Vagina (tissue), 2 donors: ENCODE measurements around the gene INTS7. TPM values are rescaled to one million over a fixed set of nuclear protein-coding genes. Genes with fewer than 3 reads are reported as not detected.
"Not testable (repeated sequence)": the region's sequence is repeated elsewhere in the genome, so short reads cannot be mapped to it uniquely, and the experiment has no call there.

ENCODE experiments used
- DNase-seq, 2 donors: peaks; one replicate each; pipeline ENCODE4 v3.0.0-alpha.2; 2017; ENCODE audit errors: extremely low spot score in 2 of 2
- H3K27ac ChIP-seq: fragments of 200-600 bp; sonication (generic); one replicate; pipeline ENCODE4 v1.5.1; 2019
- H3K27me3 ChIP-seq: fragments of 200-600 bp; sonication (generic); one replicate; pipeline ENCODE4 v1.5.1; 2019
- H3K36me3 ChIP-seq, 2 donors: fragments of 200-600 bp; sonication (generic); one replicate each; pipeline ENCODE4 v1.5.1; 2017 to 2019
- H3K4me1 ChIP-seq: fragments of 200-600 bp; sonication (generic); one replicate; pipeline ENCODE4 v1.5.1; 2019
- H3K4me3 ChIP-seq, 2 donors: fragments of 200-600 bp; sonication (generic); 1 replicate in 1 of 2; 2 replicates in 1 of 2; pipeline ENCODE4 v1.5.1; 2016 to 2019
- H3K9me3 ChIP-seq: fragments of 200-600 bp; sonication (generic); one replicate; pipeline ENCODE4 v1.5.1; 2019
- POLR2A ChIP-seq, 2 donors: fragments of 450-650 bp; IDR thresholded peaks; one replicate each; pipeline ENCODE4 v1.6.1; 2017; ENCODE audit warnings: antibody characterized with exemption in 2 of 2, mild to moderate bottlenecking in 2 of 2, moderate library complexity in 2 of 2
- POLR2AphosphoS5 ChIP-seq, 2 donors: sonication (generic); formaldehyde crosslinking; IDR thresholded peaks; one replicate each; pipeline ENCODE4 v1.9.0; 2017; ENCODE audit warnings: antibody characterized with exemption in 2 of 2, mild to moderate bottlenecking in 2 of 2, low read depth in 1 of 2; ENCODE audit not compliant: insufficient read depth in 1 of 2
- intact Hi-C: fragments of 100-400 bp; cut with DNase I; formaldehyde crosslinking; loops from one replicate; pipeline ENCODE4 v1.15.1; 2023
- total RNA-seq: library from RNA; depleted of rRNA; stranded (reverse); fragments of >200 nt; gene quantifications from one replicate; pipeline ENCODE4 v1.2.3, GENCODE V29; 2016
- TF ChIP-seq, protein P1 (sequence below), 3 experiments: fragments of 450-650 bp in 2 of 3; fragments of 200-600 bp in 1 of 3; sonication (generic) in 1 of 3; IDR thresholded peaks; one replicate each; pipeline ENCODE4 v1.5.1; 2017 to 2019; ENCODE audit warnings: antibody characterized with exemption in 3 of 3, mild to moderate bottlenecking in 2 of 3, moderate library complexity in 2 of 3

The INTS7 gene
- total RNA-seq, 1 donor from 2014 or later = 10.8 TPM

DNA sequence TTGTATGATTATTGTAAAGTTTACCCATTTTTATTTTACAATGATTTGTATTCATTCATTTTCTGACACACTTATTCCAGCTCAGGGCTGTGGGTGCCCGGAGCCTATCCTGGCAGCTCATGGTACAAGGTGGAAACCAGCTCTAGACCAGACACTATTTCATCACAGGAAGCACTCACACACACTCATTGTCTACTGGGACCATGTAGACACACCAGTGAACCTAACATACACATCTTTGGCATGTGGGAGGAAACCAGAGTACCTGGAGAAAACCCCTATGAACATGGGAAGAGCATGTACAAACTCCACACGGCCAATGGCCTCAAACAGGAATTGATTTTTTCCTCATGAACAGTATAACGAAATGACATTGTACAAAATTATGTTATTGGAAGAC lies 2.5 kb upstream of the INTS7 start:
- no peak overlapping the region for H3K27ac ChIP-seq
- TF ChIP-seq POLR2AphosphoS5 (IDR thresholded peaks at IDR 0.05; ENCODE audit: insufficient read depth in 1 of 2, low read depth in 1 of 2) (no peak), POLR2A (IDR thresholded peaks at IDR 0.05) (no peak)
- TF ChIP-seq, protein P1, sequence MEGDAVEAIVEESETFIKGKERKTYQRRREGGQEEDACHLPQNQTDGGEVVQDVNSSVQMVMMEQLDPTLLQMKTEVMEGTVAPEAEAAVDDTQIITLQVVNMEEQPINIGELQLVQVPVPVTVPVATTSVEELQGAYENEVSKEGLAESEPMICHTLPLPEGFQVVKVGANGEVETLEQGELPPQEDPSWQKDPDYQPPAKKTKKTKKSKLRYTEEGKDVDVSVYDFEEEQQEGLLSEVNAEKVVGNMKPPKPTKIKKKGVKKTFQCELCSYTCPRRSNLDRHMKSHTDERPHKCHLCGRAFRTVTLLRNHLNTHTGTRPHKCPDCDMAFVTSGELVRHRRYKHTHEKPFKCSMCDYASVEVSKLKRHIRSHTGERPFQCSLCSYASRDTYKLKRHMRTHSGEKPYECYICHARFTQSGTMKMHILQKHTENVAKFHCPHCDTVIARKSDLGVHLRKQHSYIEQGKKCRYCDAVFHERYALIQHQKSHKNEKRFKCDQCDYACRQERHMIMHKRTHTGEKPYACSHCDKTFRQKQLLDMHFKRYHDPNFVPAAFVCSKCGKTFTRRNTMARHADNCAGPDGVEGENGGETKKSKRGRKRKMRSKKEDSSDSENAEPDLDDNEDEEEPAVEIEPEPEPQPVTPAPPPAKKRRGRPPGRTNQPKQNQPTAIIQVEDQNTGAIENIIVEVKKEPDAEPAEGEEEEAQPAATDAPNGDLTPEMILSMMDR (IDR thresholded peaks at IDR 0.05) = no peak
- no peak for DNase-seq
- no peaks in the 10 kb centered on the region for H3K27me3 ChIP-seq
- no peak overlapping the region for H3K4me3 ChIP-seq
- H3K9me3 ChIP-seq = no peaks in the 10 kb centered on the region
- intact Hi-C loops = no loop called here
- peaks cover 19% of the 10 kb centered on the region for H3K4me1 ChIP-seq
- H3K36me3 ChIP-seq = no peaks in the 10 kb centered on the region

DNA sequence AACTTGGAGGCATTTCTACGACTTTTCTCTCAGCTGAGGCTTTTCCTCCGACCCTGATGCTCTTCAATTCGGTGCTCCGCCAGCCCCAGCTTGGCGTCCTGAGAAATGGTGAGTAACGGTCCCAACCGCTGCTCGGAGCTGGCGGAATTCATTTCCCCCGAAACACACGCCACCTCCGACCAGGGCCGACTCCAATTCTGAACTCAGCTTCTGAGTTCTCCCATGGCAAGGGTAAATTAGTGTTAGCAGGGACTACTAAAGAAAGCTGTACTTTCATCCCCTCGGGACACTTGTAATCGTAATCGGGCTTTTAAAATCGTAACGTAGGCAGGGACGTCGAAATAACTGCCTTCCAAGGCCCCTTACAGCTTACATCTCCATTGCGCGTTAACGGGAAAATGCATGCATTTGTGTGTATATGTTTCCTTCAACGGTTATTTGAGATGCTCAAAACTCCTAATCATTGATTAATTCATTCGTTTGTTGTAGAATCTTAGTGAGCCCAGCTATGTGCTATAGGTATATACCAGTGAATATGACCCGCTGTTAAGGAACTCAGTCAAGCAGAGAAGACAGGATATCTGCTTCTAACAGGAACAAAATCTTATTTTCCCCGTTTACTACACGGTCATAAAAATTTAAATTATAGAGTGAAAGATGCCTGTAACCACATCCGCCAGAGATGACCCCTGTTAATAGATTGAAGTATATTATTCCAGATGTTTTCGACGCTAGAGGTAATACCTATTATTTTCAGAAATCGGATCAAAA lies 663 bp upstream of the INTS7 start:
- no peak for DNase-seq
- Histone ChIP-seq H3K36me3 (no peaks in the 10 kb centered on the region), H3K27me3 (no peaks in the 10 kb centered on the region), H3K4me3 (peak overlapping the region; percentile 57 to 59), H3K27ac (peak overlapping the region; percentile 72), H3K9me3 (no peaks in the 10 kb centered on the region), H3K4me1 (peaks cover 34% of the 10 kb centered on the region)
- intact Hi-C loops = no loop called here
- no peak for TF ChIP-seq POLR2AphosphoS5 (IDR thresholded peaks at IDR 0.05; ENCODE audit: insufficient read depth in 1 of 2, low read depth in 1 of 2)
- TF ChIP-seq POLR2A (IDR thresholded peaks at IDR 0.05) = no peak
- TF ChIP-seq, protein P1 (IDR thresholded peaks at IDR 0.05) = no peak

DNA sequence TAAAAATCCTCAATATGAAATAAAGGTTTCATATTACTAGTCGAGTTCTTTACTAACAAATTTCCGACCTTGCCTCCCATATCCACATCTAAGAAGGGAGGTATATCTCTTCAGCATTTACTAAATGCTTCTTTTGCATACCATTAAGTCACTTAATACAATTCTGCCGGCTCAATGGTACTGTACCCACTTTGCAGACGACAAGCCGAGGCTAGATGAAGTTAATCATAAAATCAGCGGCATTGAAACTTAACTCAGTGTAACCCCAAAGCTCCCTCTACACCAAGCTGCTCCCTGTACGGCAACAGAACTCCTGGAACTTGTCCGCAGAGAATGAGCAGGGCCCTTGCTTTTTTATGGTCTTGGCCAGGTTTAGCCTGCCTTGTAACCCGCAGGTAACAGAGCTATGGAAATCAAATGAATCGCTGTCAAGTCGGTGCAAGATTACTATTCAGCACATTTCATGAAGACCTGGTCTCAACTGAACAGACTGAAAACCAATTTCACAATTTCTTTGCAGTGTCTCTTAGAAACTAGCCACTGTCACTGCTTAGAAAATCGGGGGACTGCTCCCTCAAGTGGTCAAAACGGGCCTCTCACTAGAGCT lies 738 bp downstream of the INTS7 start:
- peaks cover 41% of the 10 kb centered on the region for H3K4me1 ChIP-seq
- peak overlapping the region; percentile 91 for H3K27ac ChIP-seq
- H3K36me3 ChIP-seq = no peaks in the 10 kb centered on the region
- H3K9me3 ChIP-seq = no peaks in the 10 kb centered on the region
- intact Hi-C loops = no loop called here
- no peaks in the 10 kb centered on the region for H3K27me3 ChIP-seq
- TF ChIP-seq POLR2AphosphoS5 (IDR thresholded peaks at IDR 0.05; ENCODE audit: insufficient read depth in 1 of 2, low read depth in 1 of 2) (no peak), POLR2A (IDR thresholded peaks at IDR 0.05) (no peak)
- TF ChIP-seq, protein P1 (IDR thresholded peaks at IDR 0.05) = no peak
- peak in 1 of 2 donors; percentile 90 for DNase-seq
- peak overlapping the region; percentile 57 to 59 for H3K4me3 ChIP-seq

DNA sequence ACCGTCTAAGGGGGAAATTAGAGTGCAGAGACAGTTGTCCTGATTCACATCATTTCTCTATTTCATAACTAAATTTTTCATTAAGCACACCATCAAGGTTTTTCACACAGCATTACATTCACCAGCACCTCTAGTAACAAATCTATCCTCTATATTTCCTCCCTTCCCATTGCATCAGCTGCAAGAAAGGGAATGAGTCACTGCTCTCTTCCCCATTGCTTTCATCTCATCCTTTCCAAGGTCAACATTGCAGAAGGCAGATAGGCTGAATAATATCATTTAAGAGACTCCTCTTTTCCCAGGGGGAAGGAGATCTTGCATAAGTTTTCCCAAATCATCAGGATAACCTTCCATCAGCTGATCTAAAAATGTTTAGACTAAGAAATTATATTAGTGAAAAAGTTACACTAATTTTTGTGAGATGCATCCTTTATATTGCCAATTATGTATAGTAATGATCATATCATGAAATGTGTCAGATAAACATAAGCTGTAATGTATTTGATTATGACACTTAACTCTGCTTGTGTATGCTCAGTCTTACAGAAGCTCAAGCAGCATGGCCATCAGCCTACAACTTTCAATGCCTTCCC lies 4.3 kb downstream of the INTS7 start:
- intact Hi-C loops = no loop called here
- no peaks in the 10 kb centered on the region for H3K9me3 ChIP-seq

DNA sequence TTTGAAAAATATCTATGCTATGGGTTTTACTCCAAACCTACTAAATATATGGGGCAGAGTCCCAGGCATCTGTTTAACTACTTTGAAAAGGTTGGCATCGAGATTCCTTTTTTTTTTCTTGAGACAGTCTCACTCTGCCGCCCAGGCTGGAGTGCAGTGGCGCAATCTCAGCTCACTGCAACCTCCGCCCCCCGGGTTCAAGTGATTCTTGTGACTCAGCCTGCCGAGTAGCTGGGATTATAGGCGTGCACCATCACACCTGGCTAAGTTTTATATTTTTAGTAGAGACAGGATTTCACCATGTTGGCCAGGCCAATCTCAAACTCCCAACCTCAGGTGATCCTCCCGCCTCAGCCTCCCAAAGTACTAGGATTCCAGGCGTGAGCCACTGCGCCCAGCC lies 7.6 kb downstream of the INTS7 start:
- H3K27me3 ChIP-seq, DNase-seq, H3K36me3 ChIP-seq, H3K27ac ChIP-seq, intact Hi-C loops, H3K4me3 ChIP-seq, H3K9me3 ChIP-seq: not testable (repeated sequence)
- H3K4me1 ChIP-seq = peaks cover 22% of the 10 kb centered on the region

More for the DNA sequence above, 4.3 kb downstream of the INTS7 start:
- Histone ChIP-seq H3K4me1 (peaks cover 38% of the 10 kb centered on the region), H3K4me3 (no peak overlapping the region), H3K36me3 (no peaks in the 10 kb centered on the region), H3K27ac (no peak overlapping the region), H3K27me3 (no peaks in the 10 kb centered on the region)
- TF ChIP-seq POLR2A (IDR thresholded peaks at IDR 0.05) (no peak), POLR2AphosphoS5 (IDR thresholded peaks at IDR 0.05; ENCODE audit: insufficient read depth in 1 of 2, low read depth in 1 of 2) (peak in 1 of 2 donors; percentile 41)
- TF ChIP-seq, protein P1 (IDR thresholded peaks at IDR 0.05) = no peak
- no peak for DNase-seq
